Thyroid gland (tissue), 4 donors: Measurements from ENCODE around the gene OR9A4.

Experiments used
- POLR2A ChIP-seq, 2 donors: fragments of 450-650 bp; IDR thresholded peaks; one replicate each; pipeline ENCODE4 v1.6.1; 2017; ENCODE audit warnings: antibody characterized with exemption in 2 of 2, mild to moderate bottlenecking in 2 of 2, moderate library complexity in 1 of 2
- TF ChIP-seq, protein P1 (sequence below), 6 experiments: fragments of 200-600 bp in 3 of 6; fragments of 450-650 bp in 3 of 6; sonication (generic) in 3 of 6; IDR thresholded peaks; one replicate each; pipeline ENCODE4 v1.5.1; 2016 to 2019; ENCODE audit warnings: antibody characterized with exemption in 6 of 6, mild to moderate bottlenecking in 2 of 6, inconsistent platforms in 1 of 6, moderate library complexity in 1 of 6

DNA sequence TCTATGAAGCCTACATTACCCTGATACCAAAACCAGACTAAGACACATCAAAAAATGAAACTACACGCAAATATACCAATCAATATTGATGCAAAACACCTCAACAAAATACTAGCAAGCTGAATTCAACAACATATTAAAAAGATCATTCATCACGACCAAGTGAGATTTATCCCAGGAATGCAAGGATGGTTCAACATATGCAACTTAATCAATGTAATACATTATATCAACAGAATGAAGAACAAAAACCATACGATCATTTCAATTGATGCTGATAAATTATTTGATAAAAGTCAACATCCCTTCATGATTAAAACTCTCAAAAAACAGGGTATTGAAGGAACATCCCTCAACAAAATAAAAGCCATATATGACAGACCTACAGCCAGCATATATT, 24.9 kb downstream of the OR9A4 start:
- TF ChIP-seq POLR2A (IDR thresholded peaks at IDR 0.05) = no peak
- TF ChIP-seq, protein P1, sequence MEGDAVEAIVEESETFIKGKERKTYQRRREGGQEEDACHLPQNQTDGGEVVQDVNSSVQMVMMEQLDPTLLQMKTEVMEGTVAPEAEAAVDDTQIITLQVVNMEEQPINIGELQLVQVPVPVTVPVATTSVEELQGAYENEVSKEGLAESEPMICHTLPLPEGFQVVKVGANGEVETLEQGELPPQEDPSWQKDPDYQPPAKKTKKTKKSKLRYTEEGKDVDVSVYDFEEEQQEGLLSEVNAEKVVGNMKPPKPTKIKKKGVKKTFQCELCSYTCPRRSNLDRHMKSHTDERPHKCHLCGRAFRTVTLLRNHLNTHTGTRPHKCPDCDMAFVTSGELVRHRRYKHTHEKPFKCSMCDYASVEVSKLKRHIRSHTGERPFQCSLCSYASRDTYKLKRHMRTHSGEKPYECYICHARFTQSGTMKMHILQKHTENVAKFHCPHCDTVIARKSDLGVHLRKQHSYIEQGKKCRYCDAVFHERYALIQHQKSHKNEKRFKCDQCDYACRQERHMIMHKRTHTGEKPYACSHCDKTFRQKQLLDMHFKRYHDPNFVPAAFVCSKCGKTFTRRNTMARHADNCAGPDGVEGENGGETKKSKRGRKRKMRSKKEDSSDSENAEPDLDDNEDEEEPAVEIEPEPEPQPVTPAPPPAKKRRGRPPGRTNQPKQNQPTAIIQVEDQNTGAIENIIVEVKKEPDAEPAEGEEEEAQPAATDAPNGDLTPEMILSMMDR (IDR thresholded peaks at IDR 0.05) = no peak
